IPS DF 4.7 (cell line): ENCODE measurements around the gene CHMP6.

Experiments
- DNase-seq: peaks from one replicate; pipeline ENCODE4 v3.0.0-alpha.2; 2013; ENCODE audit warnings: low spot score; ENCODE audit errors: extremely low read depth

The CHMP6 gene

DNA sequence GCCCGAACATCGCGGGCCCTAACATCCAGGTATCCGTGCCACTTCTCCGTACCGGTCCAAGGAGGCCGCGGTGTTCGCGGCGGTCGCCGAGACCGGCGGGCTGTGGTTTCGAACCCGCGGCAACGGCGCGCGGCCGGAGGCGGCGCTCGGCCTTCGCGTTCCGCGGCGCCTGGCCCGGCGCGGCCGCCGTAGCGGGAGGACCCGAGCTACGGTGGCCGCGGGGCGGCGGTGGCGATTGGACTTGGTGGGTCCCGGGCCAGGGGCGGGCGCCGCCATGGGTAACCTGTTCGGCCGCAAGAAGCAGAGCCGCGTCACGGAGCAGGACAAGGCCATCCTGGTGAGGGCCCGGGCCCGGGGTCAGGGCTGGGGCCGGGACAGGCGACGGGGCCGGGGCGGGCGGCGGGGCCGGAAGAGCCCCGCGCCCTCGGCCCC, at the start of gene CHMP6:
TSS of gene CHMP6 (plus strand) at position 197 of the 432 bp plus-strand sequence. CDS start at position 275, 78 bp downstream.
- DNase-seq, result no peak

DNA sequence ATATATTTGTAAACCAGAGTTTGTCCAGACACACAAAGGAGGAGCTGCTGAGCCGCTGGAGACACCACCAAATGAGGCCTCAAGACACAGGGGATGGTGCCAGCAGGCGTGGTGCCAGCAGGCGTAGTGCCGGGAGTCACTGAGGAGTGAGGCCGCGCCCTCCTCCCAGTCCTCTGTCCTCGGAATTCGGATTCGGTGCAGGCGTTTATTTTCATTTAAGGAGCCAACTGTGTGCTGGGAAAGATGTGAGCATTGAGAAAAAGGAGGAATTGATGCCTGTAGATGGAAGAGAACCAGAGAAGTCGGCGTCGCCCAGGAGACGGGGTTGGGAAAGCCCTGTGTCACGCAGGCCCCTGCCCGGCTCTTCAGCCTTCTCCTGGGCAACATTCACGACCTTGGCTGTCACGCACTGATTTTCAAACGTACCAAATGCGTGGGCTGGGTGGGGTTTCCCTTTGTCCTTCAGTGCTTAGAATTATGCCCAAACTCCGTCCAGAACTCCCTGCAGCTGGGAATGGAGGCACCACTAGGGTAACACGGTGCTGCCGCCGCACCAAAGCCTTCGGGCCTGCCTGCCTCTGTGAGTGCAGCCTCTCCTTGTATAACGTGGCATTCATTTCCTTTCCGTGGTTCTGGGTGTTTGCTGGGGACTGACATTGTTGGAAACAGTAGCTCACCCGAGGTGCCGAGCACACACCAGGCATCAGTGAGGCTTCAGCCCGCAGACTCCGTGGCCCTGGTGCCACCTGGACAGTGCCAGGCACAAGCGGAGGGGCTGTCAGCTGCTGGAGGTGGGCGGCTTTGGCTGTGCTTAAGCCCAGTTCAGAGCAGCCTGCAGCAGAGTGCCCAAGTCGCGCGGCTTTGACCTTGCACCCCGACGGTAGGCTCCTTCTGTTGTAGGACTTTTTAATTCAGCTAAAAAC, 49.0 kb upstream of the CHMP6 start:
- no peak for DNase-seq

DNA sequence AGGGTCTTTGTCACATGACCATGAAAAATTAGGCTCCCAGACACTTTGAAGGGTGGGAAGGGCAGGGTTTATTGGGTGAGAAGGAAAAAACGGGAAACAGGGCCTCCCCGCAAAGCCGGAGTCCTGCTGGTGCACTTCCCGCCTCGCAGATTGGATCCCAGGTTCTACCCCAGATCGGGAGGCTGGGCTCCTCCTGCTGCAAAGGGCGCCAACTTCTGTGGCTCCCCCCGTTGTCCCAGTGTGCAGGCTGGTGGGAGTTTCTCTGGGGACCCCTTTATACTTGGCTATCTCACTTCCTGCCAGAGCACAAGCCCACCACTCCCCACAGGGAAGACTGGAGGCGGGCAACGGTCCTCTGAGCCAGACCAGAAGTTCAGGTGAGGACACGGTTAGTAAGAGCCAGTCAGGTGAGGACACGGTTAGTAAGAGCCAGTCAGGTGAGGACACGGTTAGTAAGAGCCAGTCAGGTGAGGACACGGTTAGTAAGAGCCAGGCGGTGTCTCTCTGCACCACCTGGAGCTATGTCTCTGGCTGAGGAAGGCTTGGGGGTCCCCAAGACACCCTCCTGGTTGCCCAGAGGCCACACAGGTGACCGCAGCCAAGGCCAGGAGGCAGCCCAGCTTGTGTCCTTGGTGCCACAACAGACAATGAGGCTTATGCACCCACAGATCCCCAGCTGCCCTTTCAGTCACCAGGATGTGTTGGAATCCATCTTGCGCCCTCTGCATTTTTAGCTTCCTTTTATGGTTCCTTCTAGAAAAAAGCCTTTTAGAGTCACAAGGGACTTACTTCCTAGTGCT, 48.1 kb upstream of the CHMP6 start:
- no peak for DNase-seq

DNA sequence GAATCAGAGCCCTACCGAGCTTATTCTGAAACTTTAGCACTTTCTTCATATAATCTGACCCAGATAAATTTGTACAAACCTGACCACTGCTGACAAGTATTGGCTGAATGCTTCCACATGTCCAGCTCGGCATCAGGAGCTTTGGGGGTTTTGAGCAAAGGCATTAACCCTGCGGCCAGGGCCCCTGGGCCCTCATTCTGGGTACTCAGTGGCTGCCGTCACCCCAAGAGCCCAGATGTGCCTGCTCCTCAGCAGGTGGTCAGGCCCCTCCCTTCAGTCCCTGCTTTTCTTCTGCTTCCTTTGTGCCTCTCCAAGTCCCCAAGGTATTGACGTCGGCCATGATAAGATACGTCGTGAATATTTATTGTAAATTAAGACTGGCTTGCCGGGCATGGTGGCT, 47.3 kb upstream of the CHMP6 start:
- no peak for DNase-seq

DNA sequence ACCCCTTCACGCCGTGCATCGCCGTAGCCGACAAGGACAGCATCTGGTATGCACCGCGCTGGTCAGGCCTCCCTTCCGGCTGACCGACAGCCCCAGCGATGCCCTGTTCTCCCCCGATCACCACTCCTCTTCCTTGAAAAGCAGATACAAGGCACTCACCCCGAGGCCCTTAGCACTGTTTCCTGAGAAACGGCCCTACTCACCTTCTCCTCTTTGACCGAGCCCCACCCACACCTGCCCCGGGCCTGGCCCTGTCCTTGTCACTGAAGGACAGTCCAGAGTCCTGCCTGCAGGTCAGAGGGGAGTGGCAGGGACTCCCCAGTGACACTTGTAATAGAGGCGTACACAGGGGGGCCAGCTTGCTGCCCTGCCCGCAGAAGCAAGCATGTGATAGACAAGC, 45.9 kb upstream of the CHMP6 start:
- DNase-seq, result no peak

DNA sequence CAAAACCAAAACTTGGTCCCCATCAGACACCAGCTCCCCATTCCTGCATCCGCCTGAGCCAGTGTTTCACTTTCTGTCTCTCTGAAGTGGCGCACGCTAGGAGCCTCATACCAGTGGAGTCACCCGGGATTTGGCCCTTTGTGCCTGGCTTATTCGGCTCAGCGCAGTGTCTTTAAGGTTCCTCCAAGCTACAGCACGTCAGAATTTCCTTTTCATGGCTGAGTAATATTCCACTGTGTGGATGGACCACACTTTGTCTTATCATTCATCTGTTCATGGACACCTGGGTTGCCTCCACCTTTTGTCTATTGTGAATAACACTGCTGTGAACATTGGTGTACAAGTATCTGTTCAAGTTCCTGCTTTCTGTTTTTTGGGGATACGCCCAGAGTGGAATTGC, 45.2 kb upstream of the CHMP6 start:
- DNase-seq, result no peak

DNA sequence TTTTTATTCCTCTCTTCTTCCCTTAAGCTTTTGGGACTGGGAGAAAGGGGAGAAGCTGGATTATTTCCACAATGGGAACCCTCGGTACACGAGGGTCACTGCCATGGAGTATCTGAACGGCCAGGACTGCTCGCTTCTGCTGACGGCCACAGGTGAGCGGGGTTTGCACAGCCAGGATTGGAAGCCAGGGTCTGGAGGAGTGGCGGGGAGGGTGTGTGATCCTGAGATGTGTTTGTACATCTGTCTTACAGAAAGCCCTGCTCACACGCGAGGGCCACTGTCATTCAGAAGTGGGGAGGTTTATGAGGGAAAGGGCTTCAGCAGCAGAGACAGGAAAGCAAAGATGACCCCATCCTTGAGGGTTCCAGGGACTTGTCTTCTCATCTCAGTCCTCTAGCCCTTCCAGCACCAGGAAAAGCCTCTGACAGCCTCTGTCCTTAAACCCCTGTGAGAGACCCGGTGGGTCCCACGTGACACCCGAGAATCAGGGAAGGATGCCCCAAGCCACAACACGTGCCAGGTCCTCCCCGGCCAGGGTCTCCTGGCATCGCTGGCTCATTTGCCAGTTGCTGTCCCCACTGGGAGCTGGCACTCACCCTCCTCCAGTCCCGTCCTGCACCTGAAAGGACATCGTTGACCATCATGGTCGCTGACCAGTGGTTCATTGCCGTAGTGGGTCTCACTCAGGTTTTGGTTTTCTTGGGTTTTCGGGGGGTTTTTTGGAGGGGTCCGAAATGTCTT, 44.3 kb upstream of the CHMP6 start:
- no peak for DNase-seq

DNA sequence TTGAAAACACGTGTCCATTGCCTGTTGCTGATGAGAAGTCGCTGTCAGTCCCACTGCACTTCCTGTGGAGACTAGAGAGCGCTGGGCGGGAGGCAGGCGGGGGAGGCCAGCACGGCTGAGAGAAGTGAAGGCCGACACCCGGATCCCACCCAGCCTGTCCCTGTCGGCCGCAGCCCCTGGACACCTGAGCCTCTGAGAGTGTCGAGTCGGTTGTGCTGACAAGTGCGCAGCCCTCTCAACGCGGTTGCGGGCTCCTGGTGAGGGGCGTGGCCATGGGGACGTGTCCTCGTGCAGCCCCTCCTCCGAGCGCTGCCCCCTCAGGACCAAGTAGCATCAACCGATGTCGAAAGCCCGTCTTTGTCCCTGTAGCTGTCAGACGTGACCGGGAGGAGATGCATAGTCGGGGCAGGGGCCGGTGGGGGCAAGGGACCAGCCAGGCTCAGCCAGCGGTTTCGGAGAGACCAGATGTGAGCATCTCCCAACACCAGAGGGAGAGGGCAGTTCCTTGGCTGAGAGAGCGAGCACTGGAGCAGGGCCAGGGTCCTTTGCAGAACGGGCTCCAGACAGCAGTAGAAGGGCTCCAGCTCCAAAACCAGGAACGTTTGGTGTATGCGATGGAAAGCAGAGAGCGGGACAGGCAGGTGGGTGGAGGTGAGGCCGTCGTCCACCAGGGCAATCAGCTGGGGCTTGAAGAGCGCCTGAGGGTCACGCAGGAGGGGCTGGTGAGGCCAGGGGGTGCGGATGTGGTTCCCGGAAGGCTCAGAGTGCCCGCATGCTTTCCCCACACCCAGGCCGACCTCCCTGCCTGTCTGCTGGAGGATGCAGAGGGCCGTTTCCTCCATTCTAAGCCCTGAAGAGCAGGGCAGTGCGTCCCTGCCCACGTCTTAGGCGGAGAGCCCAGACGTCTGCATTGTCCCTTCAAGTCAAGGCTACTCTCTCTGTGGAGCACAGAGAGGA, 43.3 kb upstream of the CHMP6 start:
- no peak for DNase-seq

DNA sequence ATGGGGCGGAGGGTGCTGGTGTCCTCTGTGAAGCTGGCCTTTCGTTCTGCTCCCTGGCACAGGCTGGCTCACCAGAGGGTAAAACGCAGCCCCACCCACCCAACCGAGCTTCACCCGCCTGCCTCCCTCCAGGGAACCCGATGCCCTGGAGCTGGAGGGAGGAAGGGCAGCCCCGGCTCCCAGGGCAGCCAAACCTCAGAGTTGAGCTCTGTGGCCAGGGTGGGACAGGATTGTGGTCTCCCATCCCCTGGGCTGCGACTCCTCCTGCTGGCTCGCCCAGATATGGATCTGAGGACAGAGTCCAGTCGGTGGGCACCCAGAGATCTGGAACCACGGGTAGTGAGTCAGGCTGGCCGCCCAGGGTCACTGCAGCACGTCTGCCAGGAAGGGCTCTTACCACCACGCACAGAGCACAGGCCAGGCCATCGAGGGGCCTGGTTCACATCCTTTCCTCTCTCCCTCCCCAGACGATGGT, 42.6 kb upstream of the CHMP6 start:
- no peak for DNase-seq

DNA sequence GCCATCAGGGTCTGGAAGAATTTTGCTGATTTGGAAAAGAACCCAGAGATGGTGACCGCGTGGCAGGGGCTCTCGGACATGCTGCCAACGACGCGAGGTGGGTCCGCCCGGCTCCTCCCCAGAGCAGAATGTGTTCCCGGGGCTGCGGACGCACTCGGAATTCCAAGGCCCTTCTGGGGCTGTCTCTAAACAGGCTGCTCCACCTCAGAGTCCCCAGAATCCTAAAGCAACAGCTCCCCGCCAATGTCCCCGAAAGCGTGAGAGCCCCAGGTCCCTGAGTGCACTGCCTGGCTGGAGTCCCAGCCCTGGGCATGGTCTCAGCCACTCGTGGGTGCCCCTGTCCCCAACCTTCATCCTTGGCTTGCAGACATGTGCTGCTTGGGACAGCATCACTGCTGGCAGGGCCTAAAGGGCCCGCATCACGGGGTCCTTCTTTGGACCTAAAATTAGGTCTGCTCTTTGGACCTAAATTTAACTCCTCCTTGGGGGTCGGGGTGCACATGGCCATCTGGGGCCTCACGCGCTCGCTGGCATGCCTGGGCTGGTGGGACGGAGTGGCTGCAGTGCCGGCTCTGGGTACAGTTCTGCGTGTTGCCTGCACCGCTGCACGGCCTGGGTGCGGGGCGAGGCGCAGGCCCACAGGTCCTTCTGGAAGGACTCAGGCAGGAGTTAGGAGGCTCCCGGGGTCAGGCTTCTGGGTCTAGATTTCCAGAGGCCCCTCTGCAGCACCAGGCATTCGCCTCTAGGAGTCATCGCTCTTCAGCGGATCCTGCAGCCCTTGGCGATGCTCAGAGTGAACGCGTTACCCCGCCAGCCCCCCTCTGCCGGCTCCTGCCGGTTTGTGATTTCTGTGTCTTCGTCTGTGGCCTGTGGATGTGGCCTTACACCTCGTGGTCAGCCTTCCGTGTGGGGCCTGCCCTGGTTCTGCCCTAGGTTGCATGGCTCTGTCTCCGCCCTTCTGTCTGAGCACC, 41.9 kb upstream of the CHMP6 start:
- DNase-seq, result no peak

DNA sequence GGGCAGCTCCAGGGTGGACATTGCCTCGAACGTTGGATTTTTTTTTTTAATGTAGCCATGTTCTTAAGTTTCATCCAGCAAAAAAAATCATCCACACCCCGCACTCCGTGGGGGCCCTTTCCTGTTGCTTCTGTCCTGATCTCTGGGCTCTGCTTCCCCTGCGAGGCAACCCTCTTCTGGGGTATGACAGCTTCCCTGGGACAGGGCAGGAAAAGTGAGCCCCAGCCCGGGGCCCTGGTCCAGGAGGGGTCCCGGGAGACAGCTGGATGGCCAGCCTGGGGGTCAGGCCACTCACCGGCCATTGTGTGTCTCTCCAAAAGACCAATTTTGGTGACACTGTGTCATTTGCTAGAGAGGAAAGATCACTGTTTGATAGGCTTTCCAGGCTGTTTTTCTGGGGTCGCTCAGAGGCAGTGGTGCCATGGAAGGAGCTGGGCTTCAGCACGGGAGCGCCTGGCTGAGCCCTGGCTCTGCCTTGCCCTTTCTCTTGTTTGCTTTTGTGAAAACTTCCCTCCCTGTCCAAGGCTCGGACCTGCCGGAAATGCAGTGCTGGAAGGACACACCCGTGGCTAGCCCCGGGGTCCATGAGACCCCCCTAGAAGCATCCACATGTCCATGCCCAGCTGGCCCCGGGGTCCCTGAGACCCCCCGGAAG, 41.0 kb upstream of the CHMP6 start:
- DNase-seq, result no peak

DNA sequence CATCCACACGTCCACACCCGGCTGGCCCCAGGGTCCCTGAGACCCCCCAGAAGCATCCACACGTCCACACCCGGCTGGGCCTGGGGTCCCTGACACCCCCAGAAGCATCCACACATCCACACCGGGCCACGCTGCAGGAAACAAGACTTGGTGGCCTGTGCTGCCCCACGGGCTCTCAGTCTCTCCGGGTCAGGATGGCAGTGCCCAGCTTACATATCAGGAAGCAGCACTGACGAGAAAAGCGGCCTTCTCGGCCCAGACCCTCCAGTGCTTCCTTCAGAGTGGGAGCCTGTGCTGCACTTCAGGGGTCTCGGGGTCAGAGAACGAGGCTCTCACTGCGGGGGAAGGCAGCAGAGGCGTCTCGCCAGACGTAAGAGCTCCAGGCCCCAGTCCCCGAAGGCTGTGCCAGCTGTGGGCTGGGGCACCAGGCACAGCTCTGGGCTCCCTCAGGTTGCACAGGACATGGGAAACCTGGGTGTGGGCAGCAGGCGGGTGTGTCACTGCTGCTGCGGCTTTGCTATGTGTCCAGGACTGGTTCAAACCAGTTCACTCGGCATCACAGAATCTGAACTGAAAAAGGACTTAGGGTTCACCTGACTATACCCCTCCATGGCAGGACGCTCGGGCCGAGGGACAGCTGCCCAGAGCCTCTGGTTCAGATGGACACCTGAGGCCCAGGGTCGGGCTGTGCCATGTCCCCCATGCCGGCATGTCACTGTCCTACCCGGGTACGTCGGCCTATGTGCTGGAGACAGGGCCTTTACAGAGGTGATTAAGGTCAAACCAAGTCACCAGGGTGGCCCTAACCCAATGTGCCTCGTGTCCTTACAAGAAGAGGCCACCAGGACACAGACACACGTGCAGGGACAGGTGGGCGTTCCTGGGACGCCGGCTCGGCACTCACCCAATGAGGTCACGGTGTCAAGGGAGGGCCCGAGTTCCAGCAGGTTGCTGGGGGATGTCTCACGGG, 40.2 kb upstream of the CHMP6 start:
- no peak for DNase-seq

DNA sequence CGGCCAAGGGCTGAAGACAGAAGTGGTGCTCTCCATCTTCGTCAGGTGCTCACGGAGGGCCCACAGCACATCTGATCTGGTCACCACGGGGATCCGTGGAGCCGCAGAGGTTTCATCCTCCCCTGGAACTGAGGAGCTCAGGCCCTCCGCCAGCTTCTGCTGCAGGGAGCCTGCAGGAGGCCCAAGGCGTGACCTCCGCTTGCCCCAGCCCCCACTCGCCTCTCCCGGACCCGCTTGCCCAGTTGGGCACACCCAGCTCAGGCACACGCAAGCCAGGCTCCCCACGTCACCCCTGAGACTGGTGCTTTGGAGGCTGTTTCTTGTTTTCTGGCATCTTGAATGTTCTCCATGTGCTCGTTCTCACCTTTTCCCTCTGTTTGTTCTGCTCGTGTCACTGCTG, 39.4 kb upstream of the CHMP6 start:
- no peak for DNase-seq

DNA sequence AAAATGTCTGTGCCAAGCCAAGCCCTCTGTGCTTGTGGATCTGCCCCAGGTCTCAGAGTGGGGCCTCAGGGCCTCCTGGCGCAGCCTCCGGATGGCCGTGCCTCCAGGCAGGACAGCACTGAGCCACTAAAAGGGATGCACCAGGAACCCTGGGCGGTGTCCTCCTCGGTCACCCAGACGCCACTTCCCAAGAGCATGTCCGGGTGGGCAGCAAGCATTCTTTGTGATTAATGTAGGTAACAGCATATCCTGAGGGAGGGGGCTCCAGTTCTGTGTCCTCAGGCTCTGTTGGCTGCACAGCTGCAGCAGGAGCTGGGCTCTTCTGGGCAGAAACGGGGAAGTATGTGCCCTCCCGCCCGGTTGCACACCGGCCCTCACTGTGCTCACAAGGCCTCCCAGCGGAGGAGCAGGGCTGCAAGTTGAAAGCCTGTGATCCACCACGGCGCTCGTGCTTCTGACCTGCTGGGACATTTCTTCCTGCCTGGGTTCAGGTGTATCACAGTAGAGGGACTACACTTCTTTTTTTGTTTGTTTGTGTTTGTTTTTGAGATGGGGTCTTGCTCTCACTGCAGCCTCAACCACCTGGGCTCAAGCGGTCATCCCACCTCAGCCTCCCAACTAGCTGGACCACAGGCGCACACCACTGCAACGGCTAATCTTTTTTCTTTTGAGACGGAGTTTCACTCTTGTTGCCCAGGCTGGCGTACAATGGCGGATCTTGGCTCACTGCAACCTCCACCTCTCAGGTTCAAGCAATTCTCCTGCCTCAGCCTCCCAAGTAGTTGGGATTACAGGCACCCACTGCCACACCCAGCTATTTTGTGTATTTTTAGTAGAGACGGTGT, 37.9 kb upstream of the CHMP6 start:
- no peak for DNase-seq

DNA sequence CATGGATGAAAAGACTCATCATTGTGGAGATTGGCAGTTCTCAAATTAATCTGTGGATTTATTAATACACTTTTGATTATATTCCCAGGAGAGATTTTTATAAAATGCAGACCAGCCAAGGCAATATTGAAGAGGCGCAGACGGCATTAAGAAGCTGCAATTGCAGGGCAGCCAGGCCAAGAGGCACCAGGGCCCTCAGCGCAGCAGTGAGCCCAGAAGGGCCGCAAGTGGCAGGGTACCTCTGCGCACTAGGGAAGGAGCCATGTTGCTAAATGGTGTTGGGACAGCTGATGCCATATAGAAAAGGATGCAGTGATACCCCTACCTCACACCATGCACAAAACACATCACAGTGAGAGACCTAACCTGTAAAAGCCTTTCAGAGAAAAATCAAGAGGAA, 36.6 kb upstream of the CHMP6 start:
- no peak for DNase-seq

DNA sequence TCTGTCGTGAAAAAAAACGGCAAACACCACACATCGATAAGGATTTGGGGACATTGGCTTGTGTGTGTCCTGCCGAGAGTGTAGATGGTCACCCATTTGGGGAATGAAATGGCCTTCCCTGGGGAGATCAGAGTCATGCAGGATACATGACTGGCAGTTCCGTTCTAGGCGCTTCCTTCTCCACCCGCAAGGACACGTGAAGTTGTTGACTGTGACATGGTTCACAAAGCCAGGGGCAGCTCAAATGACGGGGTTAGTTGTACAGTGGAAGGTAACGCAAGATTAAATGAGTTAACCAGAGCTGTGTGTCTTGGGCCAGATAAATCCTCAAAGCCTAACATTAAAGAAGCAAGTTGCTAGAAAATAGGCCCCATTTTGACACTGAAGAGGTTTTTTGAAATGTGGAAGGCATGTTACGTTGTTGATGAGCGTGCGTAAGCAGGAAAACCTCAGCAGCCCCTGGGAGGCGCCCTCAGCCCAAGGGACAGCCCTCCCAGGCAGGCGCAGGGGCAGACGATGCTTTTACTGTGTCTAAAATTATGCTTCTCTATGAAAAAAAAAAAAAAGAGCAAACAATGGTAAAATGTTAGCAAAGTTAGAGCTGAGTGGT, 35.9 kb upstream of the CHMP6 start:
- no peak for DNase-seq
